HL-60 (cell line): ENCODE results near the gene XIRP2.

Source experiments
- DNase-seq, 2 experiments: peaks; one replicate each; pipeline ENCODE4 v3.0.0-alpha.2; 2010 to 2020; ENCODE audit warnings: low read depth in 1 of 2, low spot score in 1 of 2
- H3K27ac ChIP-seq: fragments of 250-450 bp; sonication (Bioruptor Pico); replicated peaks from 2 replicates; pipeline ENCODE4 v1.5.1; 2020; ENCODE audit warnings: mild to moderate bottlenecking, moderate library complexity
- H3K27me3 ChIP-seq: fragments of 250-450 bp; sonication (Bioruptor Pico); 2 replicates; pipeline ENCODE4 v1.5.1; 2021; ENCODE audit warnings: mild to moderate bottlenecking, moderate library complexity; ENCODE audit not compliant: insufficient read depth, poor library complexity, severe bottlenecking
- H3K4me3 ChIP-seq: replicated peaks from 2 replicates; pipeline ENCODE4 v1.5.1; 2011; ENCODE audit warnings: mild to moderate bottlenecking, control low read depth, low read length; ENCODE audit not compliant: insufficient read depth
- CTCF ChIP-seq: IDR thresholded peaks from one replicate; pipeline ENCODE4 v1.5.1; 2011; ENCODE audit warnings: low read length, control low read depth, inconsistent platforms; ENCODE audit not compliant: insufficient read depth
- GABPA ChIP-seq: IDR thresholded peaks from 2 replicates; pipeline ENCODE4 v1.6.1; 2012; ENCODE audit warnings: low read depth
- POLR2AphosphoS5 ChIP-seq: IDR thresholded peaks from 2 replicates; pipeline ENCODE4 v1.6.1; 2012; ENCODE audit warnings: low read depth
- SPI1 ChIP-seq: IDR thresholded peaks from 2 replicates; pipeline ENCODE4 v1.6.1; 2012; ENCODE audit warnings: low read depth, mild to moderate bottlenecking, borderline replicate concordance
- TF ChIP-seq, protein P1 (sequence below): IDR thresholded peaks from 2 replicates; pipeline ENCODE4 v1.6.1; 2012; ENCODE audit warnings: low read depth; ENCODE audit not compliant: insufficient replicate concordance

The XIRP2 gene

DNA sequence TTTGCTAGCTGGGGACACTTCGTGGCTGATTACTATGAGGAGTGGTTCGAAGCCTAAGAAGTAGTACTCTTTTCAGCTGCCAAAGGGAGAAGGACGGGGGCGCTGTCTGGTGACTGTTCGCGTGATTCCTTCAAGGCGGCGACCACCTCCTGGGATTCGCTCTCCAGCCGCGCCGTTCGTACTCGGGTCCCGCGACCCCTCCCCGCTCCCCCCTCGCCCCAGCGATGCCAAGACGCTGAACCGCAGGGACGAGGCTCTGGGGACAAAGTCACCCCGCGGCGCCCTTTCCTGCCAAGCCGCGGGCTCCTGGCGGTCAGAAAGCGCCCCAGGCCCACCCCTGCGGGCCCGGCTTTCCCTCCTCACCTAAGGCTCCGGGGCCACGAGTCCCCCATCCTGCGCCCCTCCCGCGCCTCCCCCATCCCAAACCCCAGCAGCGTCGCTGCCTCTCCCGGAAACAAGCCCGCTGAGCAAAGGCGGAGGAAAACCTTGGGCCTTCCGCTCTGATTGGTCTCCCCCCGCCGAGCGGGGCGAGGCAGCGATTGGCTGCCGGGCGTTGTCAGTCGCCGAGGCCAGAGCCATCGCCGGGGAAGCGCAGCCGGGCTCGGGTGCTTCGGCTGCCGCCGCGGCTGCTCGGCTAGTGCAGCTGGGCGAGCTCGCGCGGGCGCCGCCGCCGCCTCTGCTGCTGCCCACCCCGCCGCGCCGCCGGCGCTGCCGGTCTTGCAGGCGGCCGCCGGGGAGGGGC is 404.3 kb downstream of the XIRP2 start, which contains the start of gene B3GALT1:
Gene B3GALT1 (plus strand): TSS at position 572 of the 742 bp plus-strand sequence.
- Histone ChIP-seq H3K4me3 (peak within 1 kb of the TSS; percentile 48), H3K27ac (no peak within 1 kb of the TSS), H3K27me3 (peaks cover 33% of the 10 kb centered on the region)
- peak in 1 of 2 experiments; percentile 56 for DNase-seq
- TF ChIP-seq, protein P1, sequence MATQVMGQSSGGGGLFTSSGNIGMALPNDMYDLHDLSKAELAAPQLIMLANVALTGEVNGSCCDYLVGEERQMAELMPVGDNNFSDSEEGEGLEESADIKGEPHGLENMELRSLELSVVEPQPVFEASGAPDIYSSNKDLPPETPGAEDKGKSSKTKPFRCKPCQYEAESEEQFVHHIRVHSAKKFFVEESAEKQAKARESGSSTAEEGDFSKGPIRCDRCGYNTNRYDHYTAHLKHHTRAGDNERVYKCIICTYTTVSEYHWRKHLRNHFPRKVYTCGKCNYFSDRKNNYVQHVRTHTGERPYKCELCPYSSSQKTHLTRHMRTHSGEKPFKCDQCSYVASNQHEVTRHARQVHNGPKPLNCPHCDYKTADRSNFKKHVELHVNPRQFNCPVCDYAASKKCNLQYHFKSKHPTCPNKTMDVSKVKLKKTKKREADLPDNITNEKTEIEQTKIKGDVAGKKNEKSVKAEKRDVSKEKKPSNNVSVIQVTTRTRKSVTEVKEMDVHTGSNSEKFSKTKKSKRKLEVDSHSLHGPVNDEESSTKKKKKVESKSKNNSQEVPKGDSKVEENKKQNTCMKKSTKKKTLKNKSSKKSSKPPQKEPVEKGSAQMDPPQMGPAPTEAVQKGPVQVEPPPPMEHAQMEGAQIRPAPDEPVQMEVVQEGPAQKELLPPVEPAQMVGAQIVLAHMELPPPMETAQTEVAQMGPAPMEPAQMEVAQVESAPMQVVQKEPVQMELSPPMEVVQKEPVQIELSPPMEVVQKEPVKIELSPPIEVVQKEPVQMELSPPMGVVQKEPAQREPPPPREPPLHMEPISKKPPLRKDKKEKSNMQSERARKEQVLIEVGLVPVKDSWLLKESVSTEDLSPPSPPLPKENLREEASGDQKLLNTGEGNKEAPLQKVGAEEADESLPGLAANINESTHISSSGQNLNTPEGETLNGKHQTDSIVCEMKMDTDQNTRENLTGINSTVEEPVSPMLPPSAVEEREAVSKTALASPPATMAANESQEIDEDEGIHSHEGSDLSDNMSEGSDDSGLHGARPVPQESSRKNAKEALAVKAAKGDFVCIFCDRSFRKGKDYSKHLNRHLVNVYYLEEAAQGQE: no peak
- TF ChIP-seq CTCF: no peak
- no peak for TF ChIP-seq SPI1
- no peak for TF ChIP-seq POLR2AphosphoS5
- TF ChIP-seq GABPA: no peak

- no peak for DNase-seq
- TF ChIP-seq POLR2AphosphoS5: no peak
- no peak for TF ChIP-seq CTCF
- TF ChIP-seq, protein P1: no peak
- no peak for TF ChIP-seq SPI1
- no peak for TF ChIP-seq GABPA
- no peak overlapping the region for H3K27ac ChIP-seq
- peaks cover 33% of the 10 kb centered on the region for H3K27me3 ChIP-seq
- peak overlapping the region; percentile 29 for H3K4me3 ChIP-seq
These were observed 405.0 kb downstream of the XIRP2 start for GRCh38 chr2:167293172-167293781.

GRCh38 chr2:167293943-167294775 is 405.9 kb downstream of the XIRP2 start:
- H3K4me3 ChIP-seq: no peak overlapping the region

DNA sequence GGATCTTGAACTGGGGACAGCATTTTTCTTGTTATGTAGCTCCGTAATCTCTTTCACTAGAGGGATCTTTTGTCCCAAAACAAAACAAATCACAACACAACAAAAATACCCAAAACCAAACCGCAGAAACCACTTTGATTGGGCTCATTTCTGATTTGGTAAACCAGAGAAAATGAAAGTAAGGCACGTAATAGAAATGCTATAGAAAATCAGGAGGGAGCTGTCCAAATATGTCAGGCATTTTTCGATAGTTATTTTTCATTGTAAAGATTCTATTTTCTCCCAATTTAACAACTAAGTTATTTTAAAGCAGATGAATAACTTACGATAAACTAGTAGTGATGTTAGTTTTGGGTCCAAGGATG is 406.5 kb downstream of the XIRP2 start:
- no peak for TF ChIP-seq CTCF
- TF ChIP-seq, protein P1: peak; percentile 86
- TF ChIP-seq SPI1: no peak

More at GRCh38 chr2:167293943-167294775, 405.9 kb downstream of the XIRP2 start:
- Histone ChIP-seq H3K27ac (no peak overlapping the region), H3K27me3 (peaks cover 33% of the 10 kb centered on the region)
- TF ChIP-seq POLR2AphosphoS5: no peak
- no peak for TF ChIP-seq GABPA
- no peak for DNase-seq

More for the DNA sequence above, 406.5 kb downstream of the XIRP2 start:
- H3K4me3 ChIP-seq: no peak overlapping the region
- peaks cover 33% of the 10 kb centered on the region for H3K27me3 ChIP-seq
- DNase-seq: no peak
- no peak overlapping the region for H3K27ac ChIP-seq
